ENCODE results near the gene KRT25.

The KRT25 gene

GRCh38 chr17:40707745-40708144 lies 47.4 kb downstream of the KRT25 start:
- no peak for TF ChIP-seq EZH2phosphoT487 (IDR thresholded peaks at IDR 0.05; ENCODE audit: borderline replicate concordance)
- TF ChIP-seq, protein P1, sequence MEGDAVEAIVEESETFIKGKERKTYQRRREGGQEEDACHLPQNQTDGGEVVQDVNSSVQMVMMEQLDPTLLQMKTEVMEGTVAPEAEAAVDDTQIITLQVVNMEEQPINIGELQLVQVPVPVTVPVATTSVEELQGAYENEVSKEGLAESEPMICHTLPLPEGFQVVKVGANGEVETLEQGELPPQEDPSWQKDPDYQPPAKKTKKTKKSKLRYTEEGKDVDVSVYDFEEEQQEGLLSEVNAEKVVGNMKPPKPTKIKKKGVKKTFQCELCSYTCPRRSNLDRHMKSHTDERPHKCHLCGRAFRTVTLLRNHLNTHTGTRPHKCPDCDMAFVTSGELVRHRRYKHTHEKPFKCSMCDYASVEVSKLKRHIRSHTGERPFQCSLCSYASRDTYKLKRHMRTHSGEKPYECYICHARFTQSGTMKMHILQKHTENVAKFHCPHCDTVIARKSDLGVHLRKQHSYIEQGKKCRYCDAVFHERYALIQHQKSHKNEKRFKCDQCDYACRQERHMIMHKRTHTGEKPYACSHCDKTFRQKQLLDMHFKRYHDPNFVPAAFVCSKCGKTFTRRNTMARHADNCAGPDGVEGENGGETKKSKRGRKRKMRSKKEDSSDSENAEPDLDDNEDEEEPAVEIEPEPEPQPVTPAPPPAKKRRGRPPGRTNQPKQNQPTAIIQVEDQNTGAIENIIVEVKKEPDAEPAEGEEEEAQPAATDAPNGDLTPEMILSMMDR (conservative IDR thresholded peaks at IDR 0.05; ENCODE audit: low read length): no peak
- Histone ChIP-seq H3F3A (ENCODE audit: low read depth) (no peaks in the 10 kb centered on the region), H3K9ac (ENCODE audit: low read depth, low read length, poor library complexity, severe bottlenecking) (no peak overlapping the region), H3K4me2 (ENCODE audit: low read depth, low read length, poor library complexity, severe bottlenecking) (no peak overlapping the region), H3K36me3 (ENCODE audit: insufficient read depth, low read length) (no peaks in the 10 kb centered on the region), H3K4me1 (ENCODE audit: insufficient read depth, low read length, poor library complexity, severe bottlenecking) (no peaks in the 10 kb centered on the region), H3K9me3 (ENCODE audit: insufficient read depth, low read depth, low read length) (no peaks in the 10 kb centered on the region), H4K20me1 (ENCODE audit: insufficient read depth, low read length, poor library complexity, severe bottlenecking) (no peaks in the 10 kb centered on the region), H3K27me3 (ENCODE audit: insufficient read depth, low read length, poor library complexity, severe bottlenecking) (no peaks in the 10 kb centered on the region), H3K4me3 (ENCODE audit: low read length, poor library complexity, severe bottlenecking) (no peak overlapping the region), H3K9me2 (replicated peaks; ENCODE audit: low read depth, low read length) (no peaks in the 10 kb centered on the region), H2AFZ (ENCODE audit: low read length) (no peak overlapping the region), H3K79me2 (ENCODE audit: insufficient read depth, low read length) (no peaks in the 10 kb centered on the region)

- Histone ChIP-seq H3K9me3 (ENCODE audit: insufficient read depth, low read depth, low read length) (no peaks in the 10 kb centered on the region), H3K9ac (ENCODE audit: low read depth, low read length, poor library complexity, severe bottlenecking) (no peak overlapping the region), H3K27me3 (ENCODE audit: insufficient read depth, low read length, poor library complexity, severe bottlenecking) (no peaks in the 10 kb centered on the region), H3K9me2 (replicated peaks; ENCODE audit: low read depth, low read length) (no peaks in the 10 kb centered on the region), H3K4me2 (ENCODE audit: low read depth, low read length, poor library complexity, severe bottlenecking) (no peak overlapping the region), H2AFZ (ENCODE audit: low read length) (no peak overlapping the region), H3K79me2 (ENCODE audit: insufficient read depth, low read length) (no peaks in the 10 kb centered on the region), H3K4me3 (ENCODE audit: low read length, poor library complexity, severe bottlenecking) (no peak overlapping the region), H3F3A (ENCODE audit: low read depth) (no peaks in the 10 kb centered on the region), H3K4me1 (ENCODE audit: insufficient read depth, low read length, poor library complexity, severe bottlenecking) (no peaks in the 10 kb centered on the region), H4K20me1 (ENCODE audit: insufficient read depth, low read length, poor library complexity, severe bottlenecking) (no peaks in the 10 kb centered on the region), H3K36me3 (ENCODE audit: insufficient read depth, low read length) (no peaks in the 10 kb centered on the region)
- TF ChIP-seq, protein P1 (conservative IDR thresholded peaks at IDR 0.05; ENCODE audit: low read length): no peak
These were observed 49.5 kb downstream of the KRT25 start for GRCh38 chr17:40705584-40705983.

DNA sequence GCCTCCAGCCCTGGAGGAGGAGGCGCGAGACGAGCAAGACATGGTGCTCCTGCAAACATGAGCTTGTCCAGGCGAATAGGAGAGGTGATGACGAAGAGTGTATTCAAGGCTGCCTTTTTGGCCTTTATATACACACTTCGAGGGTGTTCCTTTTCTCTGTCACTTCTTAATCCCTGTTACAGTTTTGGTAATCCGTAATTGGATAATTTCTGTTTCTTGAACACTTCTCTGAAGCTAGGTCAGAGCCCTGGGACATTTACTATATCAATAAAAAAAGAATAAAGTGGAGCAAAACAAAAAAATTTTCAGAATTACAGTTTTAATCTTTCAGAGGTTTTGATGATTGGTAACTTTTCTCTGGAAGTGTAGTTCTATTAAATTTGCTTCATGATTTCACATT lies 51.5 kb downstream of the KRT25 start, which contains the start of gene KRT24:
Gene KRT24 (minus strand): TSS at position 101 of the 400 bp plus-strand sequence. CDS start 59 bp downstream, at position 42.
- no peak within 1 kb of the TSS for H2AFZ ChIP-seq (ENCODE audit: low read length)
- no peaks in the 10 kb centered on the region for H3K36me3 ChIP-seq (ENCODE audit: insufficient read depth, low read length)
- no peak within 1 kb of the TSS for H3K4me2 ChIP-seq (ENCODE audit: low read depth, low read length, poor library complexity, severe bottlenecking)
- H3K27me3 ChIP-seq (ENCODE audit: insufficient read depth, low read length, poor library complexity, severe bottlenecking): peaks cover under 1% of the 10 kb centered on the region
- no peaks in the 10 kb centered on the region for H3K9me3 ChIP-seq (ENCODE audit: insufficient read depth, low read depth, low read length)
- no peaks in the 10 kb centered on the region for H3F3A ChIP-seq (ENCODE audit: low read depth)
- H4K20me1 ChIP-seq (ENCODE audit: insufficient read depth, low read length, poor library complexity, severe bottlenecking): no peaks in the 10 kb centered on the region
- H3K9me2 ChIP-seq (replicated peaks; ENCODE audit: low read depth, low read length): no peaks in the 10 kb centered on the region
- no peaks in the 10 kb centered on the region for H3K4me1 ChIP-seq (ENCODE audit: insufficient read depth, low read length, poor library complexity, severe bottlenecking)
- H3K79me2 ChIP-seq (ENCODE audit: insufficient read depth, low read length): no peaks in the 10 kb centered on the region
- no peak within 1 kb of the TSS for H3K9ac ChIP-seq (ENCODE audit: low read depth, low read length, poor library complexity, severe bottlenecking)
- TF ChIP-seq, protein P1 (conservative IDR thresholded peaks at IDR 0.05; ENCODE audit: low read length): no peak
- TF ChIP-seq EZH2phosphoT487 (IDR thresholded peaks at IDR 0.05; ENCODE audit: borderline replicate concordance): no peak
- H3K4me3 ChIP-seq (ENCODE audit: low read length, poor library complexity, severe bottlenecking): no peak within 1 kb of the TSS

Data from Loucy (cell line).